ENCODE data around the gene AKAP11.
A peak's percentile ranks its signal among the peaks of the same experiment; 100 is the strongest.
"Not testable (repeated sequence)": the region's sequence is repeated elsewhere in the genome, so short reads cannot be mapped to it uniquely, and the experiment has no call there.

The AKAP11 gene, protein sequence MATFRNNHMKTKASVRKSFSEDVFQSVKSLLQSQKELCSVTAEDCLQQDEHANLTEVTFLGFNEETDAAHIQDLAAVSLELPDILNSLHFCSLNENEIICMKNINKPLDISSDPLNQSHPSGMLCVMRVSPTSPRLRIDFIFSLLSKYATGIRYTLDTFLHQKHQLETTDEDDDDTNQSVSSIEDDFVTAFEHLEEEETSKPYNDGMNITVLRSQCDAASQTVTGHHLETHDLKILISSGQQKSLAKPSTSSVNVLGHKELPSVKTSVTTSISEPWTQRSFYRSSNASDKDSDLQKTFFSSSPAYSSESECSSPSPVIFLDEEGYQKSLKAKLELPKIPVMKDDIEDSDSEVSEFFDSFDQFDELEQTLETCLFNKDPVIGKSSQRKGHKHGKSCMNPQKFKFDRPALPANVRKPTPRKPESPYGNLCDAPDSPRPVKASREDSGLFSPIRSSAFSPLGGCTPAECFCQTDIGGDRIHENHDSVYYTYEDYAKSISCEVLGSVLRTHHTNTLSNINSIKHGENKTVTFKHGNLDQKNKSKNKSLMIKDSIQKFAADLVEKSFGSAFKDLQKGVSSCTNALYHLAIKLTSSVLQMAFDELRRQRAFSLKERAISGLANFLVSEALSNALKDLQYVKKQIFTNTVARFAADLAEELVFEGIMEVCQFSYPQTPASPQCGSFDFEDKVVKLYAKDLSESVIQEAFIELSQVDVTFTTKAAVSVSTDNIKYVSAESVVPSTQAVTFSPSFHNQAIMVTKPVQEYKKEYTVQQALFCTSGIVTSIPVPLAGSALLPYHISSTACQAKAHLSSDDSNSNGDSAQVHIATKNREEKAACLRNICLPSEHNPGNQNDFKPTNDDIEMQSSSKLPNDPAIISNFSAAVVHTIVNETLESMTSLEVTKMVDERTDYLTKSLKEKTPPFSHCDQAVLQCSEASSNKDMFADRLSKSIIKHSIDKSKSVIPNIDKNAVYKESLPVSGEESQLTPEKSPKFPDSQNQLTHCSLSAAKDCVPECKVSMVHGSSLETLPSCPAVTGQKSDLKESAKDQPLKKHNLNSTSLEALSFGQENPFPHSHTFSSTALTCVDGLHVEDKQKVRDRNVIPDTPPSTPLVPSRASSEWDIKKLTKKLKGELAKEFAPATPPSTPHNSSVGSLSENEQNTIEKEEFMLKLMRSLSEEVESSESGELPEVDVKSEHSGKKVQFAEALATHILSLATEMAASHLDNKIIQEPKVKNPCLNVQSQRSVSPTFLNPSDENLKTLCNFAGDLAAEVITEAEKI (N-terminal part only)

DNA sequence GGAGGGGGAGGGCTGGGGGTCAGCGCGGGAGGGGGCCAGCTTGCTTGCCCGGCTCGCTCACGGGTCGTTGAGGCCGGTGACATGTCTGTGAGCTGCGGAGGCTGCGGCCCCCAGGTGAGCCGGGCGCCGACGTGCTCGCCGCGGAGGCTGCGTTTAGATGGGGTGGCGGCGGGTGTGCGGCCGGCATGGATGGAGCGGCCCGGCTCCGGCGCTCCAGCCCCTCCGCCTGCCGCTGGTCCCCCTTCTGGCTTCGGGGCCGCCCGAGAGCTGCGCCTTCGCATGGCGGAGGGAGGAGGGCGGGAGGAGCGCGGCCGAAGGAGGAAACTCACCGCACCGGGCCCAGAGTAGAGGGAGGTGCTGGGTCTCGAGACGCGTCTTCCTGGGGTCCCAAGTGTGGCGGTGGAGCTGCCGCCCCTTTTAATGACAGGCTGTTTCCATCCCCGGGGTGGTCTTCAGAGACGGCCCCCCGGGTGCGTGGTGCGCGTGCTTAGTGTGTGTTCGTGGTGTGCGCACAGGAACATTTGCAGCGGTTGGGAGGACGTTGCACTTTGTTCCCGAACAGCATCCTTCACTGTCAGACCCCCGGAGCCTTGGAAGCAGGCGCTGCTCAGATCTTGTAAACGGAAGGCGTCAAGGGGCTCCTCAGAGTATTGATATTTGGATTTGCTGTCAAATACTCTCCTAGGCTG lies at the start of gene AKAP11:
TSS of gene AKAP11 (plus strand) at position 38 of the 689 bp plus-strand sequence. CDS start 14,197 bp downstream, outside the sequence.
- peak; percentile 41 for DNase-seq (ENCODE audit: low read depth)

DNA sequence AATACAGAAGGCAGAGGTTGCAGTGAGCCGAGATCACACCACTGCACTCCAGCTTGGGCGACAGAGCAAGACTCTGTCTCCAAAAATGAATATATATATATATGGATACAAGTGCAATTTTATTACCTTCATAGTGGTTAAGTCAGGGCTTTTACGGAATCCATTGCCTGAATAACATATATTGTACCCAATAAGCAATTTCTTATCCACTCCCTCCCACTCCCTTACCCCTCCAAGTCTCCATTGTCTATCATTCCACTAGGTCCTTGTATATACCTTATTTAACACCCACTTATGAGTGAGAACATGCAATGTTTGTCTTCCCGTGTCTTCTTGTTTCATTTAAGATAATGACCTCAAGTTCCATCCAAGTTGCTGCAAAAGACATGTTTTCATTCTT lies 48.3 kb upstream of the AKAP11 start:
- no peak for DNase-seq (ENCODE audit: low read depth)

GRCh38 chr13:42225051-42225450 lies 46.9 kb upstream of the AKAP11 start:
- no peak for DNase-seq (ENCODE audit: low read depth)

- not testable (repeated sequence) for DNase-seq (ENCODE audit: low read depth)
Measured at GRCh38 chr13:42226759-42227158, 45.2 kb upstream of the AKAP11 start.

DNA sequence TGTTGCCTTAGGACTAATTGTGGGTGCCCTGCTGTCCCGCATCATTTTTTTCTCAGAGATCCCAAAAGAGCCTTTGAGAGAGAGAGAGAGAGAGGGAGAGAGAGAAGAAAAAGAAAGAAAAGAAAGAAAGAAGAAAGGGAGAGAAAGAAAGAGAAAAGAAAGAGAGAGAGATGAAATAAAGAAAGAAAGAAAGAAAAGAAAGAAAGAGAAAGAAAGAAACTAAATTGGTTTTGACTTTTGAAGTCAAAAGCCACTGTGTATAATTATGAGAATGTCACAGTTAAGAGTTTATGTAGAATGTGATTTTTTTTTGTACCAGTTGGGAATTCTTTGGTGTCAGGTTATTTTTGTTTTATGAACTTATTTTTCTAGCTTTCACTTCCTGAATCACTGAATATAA lies 43.4 kb upstream of the AKAP11 start:
- no peak for DNase-seq (ENCODE audit: low read depth)

- DNase-seq (ENCODE audit: low read depth), result no peak
Measured at GRCh38 chr13:42229287-42229686, 42.7 kb upstream of the AKAP11 start.

DNA sequence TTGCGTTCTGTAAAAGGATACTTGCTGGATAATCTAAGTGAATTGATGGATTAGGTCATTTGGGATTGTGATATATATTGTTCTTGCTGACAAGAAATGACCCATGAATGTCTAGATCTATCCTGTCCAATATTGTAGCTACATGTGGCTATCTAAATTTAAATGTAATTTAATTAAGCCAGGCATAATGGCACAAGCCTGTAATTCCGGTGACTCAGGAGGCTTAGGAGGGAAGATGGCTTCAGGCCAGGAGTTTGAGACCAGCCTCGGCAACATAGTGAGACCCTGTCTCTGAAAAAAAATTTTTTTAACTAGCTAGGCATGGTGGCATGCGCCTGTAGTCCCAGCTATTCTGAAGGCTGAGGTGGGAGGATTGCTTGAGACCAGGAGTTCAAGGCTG lies 39.3 kb upstream of the AKAP11 start:
- DNase-seq (ENCODE audit: low read depth), result no peak

DNA sequence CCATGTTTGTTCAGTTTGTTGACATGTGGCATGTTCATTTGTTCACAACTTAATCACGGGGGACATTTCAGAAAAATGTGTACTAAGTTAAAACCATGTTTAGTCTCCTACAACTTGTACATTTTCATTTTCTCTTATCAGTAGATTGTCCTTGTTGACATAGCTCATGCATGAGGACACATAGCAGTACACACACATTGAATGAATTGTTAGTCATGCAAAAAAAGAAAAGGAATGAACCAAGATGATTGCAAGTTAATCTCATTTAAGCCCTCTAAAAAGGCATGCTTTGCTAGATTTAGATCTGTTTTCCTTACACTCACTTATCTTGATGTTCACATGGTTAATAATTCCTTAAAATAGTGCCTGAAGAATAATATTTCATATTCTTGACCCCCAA lies 38.2 kb upstream of the AKAP11 start:
- no peak for DNase-seq (ENCODE audit: low read depth)

DNA sequence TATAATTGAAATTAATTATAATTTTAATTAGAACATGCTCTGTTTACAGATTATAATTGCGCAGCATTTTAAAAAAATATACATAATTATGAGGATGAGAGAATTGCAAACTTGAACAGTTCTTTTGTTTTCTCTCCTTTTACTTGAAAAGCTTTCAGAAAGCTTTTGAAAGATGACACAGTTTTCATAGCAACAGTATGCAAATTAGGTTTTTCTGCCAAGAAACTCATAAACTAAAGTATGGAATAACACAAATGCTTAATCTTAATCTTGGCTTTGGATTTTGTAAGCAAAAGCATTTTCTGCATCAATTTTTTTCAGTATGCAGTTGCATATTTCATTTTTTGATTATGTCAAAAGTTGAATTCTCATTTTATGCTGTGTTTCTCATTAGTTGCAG lies 32.8 kb upstream of the AKAP11 start:
- DNase-seq (ENCODE audit: low read depth), result no peak

GRCh38 chr13:42239644-42240043 lies 32.3 kb upstream of the AKAP11 start:
- no peak for DNase-seq (ENCODE audit: low read depth)

- DNase-seq (ENCODE audit: low read depth), result no peak
Measured at GRCh38 chr13:42246541-42246940, 25.4 kb upstream of the AKAP11 start.

DNA sequence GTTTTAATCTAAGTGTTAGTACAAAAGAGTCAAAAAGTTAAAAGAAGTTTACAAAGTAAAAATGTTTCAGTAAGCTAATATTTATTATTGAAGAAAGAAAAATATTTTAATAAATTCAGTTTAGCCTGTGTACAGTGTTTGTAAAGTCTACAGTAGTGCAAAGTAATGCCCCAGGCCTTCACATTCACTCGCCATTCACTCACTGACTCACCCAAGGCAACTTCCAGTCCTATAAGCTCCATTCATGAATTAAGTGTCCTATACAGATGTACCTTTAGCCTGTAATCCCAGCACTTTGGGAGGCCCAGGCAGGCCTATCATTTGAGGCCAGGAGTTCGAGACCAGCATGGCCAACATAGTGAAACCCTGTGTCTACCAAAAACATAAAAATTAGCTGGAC lies 24.1 kb upstream of the AKAP11 start:
- no peak for DNase-seq (ENCODE audit: low read depth)

DNA sequence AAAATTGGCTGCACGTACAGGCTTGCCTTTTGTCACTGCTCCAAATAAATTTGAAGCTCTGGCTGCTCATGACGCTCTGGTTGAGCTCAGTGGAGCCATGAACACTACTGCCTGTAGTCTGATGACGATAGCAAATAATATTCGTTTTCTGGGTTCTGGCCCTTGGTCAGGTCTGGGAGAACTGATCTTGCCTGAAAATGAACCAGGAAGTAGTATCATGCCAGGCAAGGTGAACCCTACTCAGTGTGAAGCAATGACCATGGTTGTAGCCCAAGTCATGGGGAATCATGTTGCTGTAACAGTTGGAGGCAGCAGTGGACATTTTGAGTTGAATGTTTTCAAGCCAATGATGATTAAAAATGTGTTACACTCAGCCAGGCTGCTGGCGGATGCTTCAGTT lies 16.1 kb upstream of the AKAP11 start:
- DNase-seq (ENCODE audit: low read depth), result no peak

- no peak for DNase-seq (ENCODE audit: low read depth)
Measured at GRCh38 chr13:42258747-42259146, 13.2 kb upstream of the AKAP11 start.

GRCh38 chr13:42259515-42259914 lies 12.4 kb upstream of the AKAP11 start:
- DNase-seq (ENCODE audit: low read depth), result no peak

DNA sequence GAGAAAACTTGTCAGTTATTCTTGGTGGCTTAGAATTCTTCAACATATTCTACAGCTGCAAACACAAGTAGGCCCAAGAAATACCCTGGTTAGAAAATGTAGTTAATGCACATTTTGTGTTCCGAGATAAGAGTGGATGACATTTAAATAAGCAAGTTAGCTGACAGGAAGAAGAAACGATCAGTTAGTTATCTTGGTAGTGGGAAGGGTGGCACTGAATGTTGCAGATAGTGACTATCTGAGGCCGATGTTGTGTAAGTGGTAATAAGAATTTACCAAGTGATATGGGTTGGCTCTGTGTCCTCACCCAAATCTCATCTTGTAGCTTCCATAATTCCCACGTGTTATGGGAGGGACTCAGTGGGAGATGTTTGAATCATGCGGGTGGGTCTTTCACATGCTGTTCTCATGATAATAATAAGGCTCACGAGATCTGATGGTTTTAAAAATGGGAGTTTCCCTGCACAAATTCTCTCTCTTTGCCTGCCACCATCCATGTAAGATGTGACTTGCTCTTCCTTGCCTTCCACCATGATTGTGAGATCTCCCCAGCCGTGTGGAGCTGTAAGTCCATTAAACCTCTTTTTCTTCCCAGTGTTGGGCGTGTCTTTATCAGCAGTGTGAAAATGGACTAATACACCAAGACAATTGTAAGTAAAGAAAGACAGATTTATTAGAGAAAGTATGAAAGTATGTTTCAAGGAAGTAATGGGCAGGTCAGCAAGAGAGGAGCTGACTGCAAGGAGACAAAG lies 10.9 kb upstream of the AKAP11 start:
- no peak for DNase-seq (ENCODE audit: low read depth)

DNA sequence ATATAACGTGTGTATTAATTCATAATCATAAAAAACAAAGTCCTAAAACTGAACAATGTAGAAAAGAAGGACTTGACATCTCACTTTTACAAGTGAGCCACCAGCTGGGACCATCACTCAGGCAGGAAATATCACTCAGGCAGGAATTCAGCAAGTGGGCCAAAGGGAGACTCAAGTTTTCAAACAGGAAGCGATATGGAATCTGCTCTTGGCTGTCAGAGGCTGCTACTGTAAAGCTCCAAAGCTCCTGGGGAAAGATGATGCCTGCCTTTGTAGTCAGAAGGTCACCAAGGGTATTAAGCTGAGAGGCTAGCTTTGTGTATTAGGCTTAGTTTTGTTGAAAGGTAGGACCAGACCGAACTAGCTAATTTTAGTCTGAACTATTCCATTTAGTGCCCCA lies 5.5 kb upstream of the AKAP11 start:
- no peak for DNase-seq (ENCODE audit: low read depth)

DNA sequence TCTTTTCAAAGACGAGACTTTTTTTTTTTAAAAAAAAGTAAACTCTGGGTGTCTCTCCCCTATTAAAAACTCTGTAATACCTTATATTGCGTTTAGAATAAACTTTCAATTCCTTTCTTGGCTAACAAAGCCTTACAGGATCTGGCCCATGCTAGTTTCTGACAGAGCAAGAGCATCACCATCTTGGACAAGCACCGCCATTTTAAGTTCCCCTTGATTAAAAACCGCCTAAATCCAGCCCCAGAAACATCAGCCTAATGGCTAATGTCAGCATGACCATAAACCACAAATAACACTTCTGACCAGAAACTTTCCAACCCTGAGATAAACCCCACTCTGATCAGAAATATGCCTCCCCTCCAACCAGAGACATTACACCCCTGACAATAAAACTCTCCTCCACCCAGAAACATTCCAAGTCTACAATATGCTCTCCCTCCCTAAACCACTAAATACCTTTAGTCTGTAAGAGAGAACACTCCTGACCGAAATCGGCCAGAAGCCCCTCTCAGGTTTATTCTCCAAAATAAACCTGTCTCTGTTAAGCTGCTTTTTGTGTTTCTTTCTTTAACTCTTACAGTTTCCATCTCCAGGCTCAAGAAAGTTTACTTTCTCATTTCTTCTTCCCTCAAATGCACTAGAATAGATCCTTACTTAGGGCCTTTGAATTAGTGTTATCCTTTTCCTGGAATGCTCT lies 1.6 kb upstream of the AKAP11 start:
- DNase-seq (ENCODE audit: low read depth), result no peak

GRCh38 chr13:42270857-42271215 lies 1.1 kb upstream of the AKAP11 start:
- DNase-seq (ENCODE audit: low read depth), result no peak

- DNase-seq (ENCODE audit: low read depth), result peak; percentile 88
Measured at GRCh38 chr13:42271337-42272114, 426 bp upstream of the AKAP11 start.

Measured in activated T-helper 9 cell treated with anti-CD3 and anti-CD28 coated beads, Interleukin-2, amount 50 U/mL, for 16 hours (primary cell).